Left renal pelvis (tissue), 4 donors: Measurements from ENCODE around the gene NEDD4L. TPM values are rescaled to one million over a fixed set of nuclear protein-coding genes. Genes with fewer than 3 reads are reported as not detected.

Experiments
- DNase-seq, 4 donors: peaks; one replicate each; pipeline ENCODE4 v3.0.0-alpha.2; 2013; ENCODE audit warnings: low read depth in 4 of 4, low spot score in 3 of 4
- polyA plus RNA-seq, 4 donors: library from polyadenylated mRNA; unstranded; fragments of 120-200 nt; gene quantifications; one replicate each; pipeline ENCODE4 v1.2.1, GENCODE V29; 2013; ENCODE audit not compliant: insufficient read length in 4 of 4

NEDD4L gene
- polyA plus RNA-seq, 4 donors, result 30.8 to 151 (median 130) TPM

GRCh38 chr18:58385472-58385871 is 341.4 kb downstream of the NEDD4L start:
- DNase-seq, result no peak

- DNase-seq, result no peak
These were observed 342.8 kb downstream of the NEDD4L start for GRCh38 chr18:58386780-58387179.

DNA sequence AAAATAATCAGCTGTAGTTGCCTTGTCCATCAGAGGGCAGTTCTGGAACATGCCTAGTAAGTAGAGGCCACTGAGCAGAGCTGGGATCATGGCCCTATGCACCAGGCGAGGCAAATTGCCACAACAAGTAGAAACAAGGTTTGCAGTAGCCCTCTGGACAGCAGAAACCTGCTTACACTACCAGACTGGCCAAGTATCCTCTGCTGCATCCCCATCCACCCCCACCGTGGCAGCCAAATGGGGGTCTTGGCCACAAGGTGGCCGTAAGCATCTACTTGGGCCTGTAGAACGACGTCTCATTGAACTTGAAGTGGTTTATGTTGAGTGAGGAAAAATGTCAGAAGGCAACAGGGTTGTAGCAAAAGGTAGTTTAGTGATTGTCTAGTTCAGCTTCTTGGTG is 343.7 kb downstream of the NEDD4L start:
- DNase-seq, result no peak

DNA sequence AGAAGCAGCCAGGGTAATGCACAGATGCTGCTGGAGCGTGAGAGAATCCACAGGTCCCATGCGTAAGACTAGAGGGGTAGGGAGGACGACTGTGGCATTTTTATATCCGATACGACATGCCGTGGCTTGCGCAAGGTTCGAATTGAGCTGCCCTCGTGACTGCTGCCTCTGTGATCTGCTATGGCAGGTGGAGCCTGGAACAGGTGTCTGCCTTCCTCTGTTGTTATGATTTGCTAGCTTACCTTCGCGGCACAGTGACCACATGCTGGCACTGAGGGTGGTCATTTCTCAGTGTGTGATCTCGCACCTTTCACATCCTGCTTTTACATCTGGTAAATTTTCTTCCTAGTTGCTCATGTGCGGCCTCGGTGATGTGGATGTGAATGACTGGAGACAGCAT is 344.7 kb downstream of the NEDD4L start:
- no peak for DNase-seq

DNA sequence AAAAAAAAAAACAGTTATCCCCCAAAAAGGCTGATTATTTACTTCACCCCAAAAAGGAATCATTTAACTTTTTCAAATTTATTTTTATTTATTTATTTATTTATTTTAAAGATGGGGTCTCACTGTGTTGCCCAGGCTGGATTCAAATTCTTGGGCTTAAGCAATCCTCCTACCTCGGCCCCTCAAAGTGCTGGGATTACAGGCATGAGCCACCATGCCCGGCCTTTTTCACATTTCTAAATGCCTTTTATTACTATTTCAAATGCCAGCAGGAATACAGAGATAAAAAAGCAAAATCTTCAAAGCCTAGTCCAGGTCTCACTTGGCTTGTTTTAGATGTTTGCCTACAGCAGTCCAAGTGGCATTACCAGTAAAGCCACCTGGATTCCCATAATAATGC is 345.7 kb downstream of the NEDD4L start:
- DNase-seq, result no peak

- DNase-seq, result peak in 1 of 4 donors; percentile 72
These were observed 346.4 kb downstream of the NEDD4L start for GRCh38 chr18:58390399-58390798.

DNA sequence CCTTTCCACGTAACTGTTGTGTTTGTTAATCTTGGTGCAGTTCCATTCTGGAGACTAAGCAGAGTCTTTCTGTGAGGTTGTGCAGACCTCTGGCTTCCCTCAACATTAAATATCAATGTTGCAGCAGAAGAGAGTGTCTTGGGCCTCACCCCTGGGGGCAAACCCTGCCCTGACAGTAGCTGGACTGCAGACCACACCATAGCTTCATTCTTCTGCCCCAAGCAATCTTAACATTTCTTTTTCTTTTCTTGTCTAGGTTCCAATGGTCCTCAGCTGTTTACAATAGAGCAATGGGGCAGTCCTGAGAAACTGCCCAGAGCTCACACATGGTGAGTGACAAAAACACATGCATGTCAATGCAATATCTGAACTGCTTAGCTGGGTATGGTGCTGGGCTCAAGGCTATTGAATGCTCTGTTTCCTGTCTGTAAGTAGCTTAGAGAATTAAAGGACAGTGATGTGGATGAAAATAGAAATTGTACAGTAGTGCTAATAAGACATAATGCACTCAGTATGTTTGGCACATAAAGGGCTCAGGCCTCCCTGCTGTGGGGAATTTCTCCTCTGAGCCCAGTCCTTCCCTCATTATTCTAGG is 347.3 kb downstream of the NEDD4L start:
- DNase-seq, result no peak

DNA sequence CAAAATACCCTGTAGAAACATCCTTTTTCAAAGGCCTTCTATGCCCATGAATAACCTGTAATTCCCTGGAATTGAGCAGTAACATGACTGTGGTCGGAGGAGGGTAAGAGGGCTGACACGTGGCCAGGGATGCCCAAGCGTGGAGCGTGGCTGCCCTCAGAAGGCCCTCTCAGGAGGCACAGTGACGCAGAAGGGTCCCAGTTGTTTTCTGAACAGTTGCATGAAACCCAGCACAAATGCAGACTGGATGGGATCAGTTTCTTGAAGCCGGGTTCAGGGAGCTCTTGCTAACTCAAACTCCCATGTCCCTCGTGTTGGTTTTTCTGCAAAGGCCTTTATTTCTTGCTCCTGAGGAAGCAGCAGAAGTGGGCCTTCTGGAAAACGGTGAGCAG is 347.9 kb downstream of the NEDD4L start:
- DNase-seq, result no peak

- DNase-seq, result no peak
These were observed 348.4 kb downstream of the NEDD4L start for GRCh38 chr18:58392324-58393000.

GRCh38 chr18:58393295-58393694 is 349.3 kb downstream of the NEDD4L start:
- DNase-seq, result no peak

DNA sequence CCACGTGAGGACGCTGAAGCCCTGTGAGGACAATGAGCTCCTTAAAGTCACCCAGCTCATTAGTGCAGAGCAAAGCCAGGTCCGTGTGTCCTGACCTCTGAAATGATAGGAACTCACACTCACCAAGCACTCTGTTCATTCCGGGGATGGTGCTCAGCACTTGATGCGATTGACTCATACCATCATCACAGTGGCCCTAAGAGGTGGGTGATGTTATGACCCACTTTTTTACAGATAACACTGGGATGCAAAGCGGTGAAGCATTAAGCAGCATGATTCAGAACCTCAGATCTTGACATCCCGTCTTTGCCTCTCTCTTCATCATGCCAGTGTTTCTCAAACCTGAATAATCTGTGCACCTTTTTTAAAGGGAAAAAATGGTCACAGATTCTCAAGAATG is 350.0 kb downstream of the NEDD4L start:
- DNase-seq, result no peak

GRCh38 chr18:58394602-58395425 is 350.8 kb downstream of the NEDD4L start:
- no peak for DNase-seq

DNA sequence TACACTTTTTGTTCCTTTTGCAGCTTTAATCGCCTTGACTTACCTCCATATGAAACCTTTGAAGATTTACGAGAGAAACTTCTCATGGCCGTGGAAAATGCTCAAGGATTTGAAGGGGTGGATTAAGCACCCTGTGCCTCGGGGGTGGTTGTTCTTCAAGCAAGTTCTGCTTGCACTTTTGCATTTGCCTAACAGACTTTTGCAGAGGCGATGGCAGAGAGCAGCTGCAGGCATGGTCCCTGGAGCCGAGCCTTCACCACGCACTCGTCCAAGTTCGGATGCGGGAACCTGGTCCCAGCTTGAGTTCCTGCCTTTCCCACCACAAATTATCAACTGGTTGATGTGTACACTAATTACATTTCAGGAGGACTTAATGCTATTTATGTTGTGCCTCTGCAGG is 352.1 kb downstream of the NEDD4L start:
- no peak for DNase-seq

DNA sequence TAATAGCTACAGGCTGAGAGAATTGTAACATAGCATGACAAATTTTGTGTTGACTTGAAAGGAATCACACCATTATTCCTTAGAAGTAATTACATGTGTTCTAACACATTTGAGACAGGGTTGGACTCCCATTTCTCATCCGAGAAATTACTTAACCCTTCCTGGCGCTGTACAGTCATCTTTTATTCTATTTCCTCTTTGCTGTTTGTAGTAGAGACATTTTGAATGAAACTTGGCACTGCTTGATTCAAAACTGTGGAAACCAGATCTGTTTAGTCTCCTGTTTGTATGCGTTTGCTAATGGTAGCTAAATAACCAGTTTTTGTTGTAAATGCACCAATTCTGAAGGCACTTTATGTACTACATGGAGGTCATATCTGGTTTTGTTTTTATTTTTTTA is 352.9 kb downstream of the NEDD4L start:
- no peak for DNase-seq

DNA sequence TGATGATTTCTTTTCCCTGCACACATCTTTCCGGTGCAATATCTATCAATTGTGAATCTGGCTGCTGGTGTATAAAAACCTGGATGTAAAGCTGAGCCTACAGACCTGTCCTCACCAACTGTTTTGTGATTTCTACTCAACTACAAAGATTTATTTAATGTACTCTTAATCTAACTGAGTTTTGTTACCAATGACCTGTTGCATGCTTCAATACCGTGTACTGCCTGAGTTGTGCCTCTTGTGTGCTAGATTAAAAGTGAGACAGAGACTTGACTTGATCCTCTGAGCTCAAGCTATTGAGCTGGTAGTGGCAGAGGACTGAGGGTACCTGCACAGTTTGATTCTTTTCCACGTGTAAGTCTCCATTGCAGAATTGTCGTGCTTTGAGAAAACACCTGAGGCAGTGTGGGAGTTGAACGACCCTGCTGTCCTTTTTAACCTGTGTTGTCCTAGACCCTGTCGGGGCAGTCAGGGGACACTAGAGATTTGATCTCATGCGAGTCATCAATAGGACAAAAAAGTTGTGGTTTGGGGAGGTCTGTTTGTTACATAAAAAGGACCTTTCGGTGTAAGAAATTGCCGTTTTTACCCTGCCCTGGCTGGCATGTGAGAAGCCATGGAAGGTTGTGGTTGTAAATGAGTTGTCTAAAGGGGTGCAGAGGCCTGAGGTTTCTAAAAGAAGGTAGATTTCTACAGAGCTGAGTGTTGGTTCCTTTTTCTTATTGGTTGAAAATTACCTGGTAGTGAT is 353.5 kb downstream of the NEDD4L start:
- DNase-seq, result no peak

DNA sequence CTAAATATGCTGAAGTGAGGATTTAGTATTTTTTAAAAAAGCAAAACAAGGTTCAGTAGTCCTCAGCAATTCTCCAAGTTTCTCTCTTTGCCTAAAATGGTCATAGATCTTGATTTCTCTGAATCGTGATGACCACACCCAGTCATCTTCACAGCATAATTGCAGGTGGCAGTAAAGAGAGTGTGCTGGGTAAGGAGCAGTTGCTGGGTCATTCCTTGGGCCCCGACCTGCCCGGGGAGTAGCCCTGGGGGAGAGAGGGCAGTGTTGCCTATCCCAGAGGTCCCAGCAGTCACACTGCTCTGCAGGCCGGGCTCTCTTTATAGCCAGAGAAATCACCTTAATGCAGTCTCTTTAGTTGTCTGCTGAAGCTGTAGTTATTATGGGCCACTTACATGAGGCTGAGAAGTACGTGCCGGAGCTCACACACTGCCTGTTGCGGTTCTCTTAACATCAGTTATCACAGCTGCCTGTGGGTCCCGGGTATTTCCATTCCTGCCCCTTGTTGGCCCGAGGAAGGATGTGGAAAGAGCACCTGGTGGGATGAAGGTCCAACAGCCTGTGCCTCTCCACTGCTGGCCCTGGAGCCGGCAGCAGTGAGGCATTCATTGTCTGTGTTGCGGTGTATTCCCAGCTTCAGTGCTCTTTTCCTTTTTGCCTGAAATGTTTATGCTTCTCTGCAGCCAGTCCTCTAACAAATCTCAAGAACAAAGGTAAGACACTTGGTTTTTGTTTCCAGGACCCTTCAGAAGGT is 354.8 kb downstream of the NEDD4L start:
- no peak for DNase-seq

DNA sequence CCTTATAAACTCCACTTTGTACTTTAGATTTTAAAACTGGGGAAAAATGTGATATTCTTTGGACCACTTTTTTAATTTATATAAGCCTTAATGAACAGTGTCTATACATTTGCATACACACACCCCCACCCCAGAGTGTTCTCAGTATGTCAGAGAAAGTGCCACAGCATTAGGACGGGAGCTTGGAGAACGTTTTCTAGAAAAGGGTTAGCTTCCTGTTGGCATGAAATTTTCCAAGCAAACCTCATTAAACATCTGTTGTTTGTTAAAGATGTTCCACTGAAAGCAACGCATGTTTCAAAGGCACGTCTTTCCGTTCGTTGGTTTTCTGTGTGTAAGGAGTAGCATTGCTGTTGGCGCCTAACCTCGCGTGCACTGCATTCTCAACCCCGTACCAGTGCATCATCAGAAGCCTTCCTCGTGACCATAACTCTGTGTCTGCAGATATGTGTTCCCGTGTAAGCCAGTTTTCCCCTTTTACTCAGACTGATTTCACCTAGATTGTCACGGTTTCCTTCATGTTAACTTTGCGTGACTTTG is 356.4 kb downstream of the NEDD4L start:
- no peak for DNase-seq

- no peak for DNase-seq
These were observed 357.2 kb downstream of the NEDD4L start for GRCh38 chr18:58401191-58401590.

DNA sequence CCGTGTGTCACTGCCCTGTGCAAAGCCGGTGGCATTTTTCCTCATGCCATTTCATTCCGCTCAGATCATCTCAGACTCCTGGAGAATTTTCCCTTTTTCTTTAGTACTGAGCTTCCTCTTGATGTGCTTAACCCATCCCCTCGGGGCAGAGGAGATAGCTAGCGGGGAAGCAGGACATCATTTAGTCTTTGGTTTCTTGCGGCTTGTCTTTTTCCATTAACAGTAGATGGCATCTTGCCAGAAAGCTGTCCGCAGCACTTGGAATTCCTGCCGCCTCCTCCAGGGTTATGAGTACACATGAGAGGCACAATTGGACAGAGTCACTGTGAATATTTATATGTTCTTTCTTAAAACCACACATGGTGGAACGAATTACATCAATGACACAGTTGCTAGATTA is 358.2 kb downstream of the NEDD4L start:
- no peak for DNase-seq
